Dedifferentiated amniotic fluid mesenchymal stem cell (primary cell): ENCODE measurements around the gene TOMM40.
A peak's percentile ranks its signal among the peaks of the same experiment; 100 is the strongest.
"Not testable (repeated sequence)": the region's sequence is repeated elsewhere in the genome, so short reads cannot be mapped to it uniquely, and the experiment has no call there.

Experiments used
- DNase-seq: peaks from one replicate; pipeline ENCODE4 v3.0.0-alpha.2; 2016; ENCODE audit errors: extremely low spot score

The TOMM40 gene

DNA sequence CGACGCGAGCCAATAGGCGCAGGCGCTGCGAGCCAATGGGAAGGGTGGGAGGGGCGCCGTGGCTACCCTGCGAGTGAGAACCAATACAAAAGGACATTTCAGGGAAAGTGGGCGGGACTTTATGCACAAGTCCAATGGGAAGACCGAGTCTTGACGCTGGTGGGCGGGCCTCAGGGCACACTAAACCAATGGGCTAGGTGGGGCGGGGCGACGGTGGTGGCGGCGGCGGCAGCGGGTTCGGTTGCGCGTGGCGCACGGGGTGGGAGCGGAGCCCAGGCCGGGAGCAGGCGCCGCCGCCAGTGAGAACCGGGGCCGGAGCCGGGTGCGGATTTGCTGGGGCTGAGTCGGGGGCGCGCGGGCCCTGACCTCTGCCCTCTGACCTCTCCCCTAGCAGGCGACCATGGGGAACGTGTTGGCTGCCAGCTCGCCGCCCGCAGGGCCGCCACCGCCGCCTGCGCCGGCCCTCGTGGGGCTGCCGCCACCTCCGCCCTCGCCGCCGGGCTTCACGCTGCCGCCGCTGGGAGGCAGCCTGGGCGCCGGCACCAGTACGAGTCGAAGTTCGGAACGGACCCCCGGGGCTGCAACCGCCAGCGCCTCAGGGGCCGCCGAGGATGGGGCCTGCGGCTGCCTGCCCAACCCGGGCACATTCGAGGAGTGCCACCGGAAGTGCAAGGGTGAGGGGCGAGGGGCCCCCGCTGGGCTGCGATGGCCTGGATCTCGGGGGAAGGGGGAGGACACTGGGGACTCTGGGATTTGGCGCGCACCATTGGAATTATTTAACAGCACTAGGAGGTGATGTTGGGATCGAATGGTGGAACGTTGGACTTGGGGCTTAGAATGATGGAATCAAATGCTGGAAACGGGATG, at the start of gene TOMM40:
Gene TOMM40 (plus strand): TSS at position 239 of the 867 bp plus-strand sequence. CDS start 162 bp downstream, at position 401.
- DNase-seq, result no peak

DNA sequence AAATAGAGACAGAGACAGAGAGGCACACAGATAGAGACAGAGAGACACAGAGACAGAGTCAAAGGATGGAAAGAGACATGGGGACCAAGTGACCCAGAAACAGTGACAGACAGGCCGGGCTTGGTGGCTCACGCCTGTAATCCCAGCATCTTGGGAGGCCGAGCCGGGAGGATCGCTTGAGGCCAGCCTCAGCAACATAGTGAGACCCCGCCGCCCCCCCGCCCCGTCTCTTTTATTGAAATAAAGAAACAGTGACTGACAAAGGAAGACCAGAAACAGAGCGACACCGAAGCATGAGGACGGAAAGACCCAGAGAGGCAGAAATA, 45.8 kb upstream of the TOMM40 start:
- no peak for DNase-seq

DNA sequence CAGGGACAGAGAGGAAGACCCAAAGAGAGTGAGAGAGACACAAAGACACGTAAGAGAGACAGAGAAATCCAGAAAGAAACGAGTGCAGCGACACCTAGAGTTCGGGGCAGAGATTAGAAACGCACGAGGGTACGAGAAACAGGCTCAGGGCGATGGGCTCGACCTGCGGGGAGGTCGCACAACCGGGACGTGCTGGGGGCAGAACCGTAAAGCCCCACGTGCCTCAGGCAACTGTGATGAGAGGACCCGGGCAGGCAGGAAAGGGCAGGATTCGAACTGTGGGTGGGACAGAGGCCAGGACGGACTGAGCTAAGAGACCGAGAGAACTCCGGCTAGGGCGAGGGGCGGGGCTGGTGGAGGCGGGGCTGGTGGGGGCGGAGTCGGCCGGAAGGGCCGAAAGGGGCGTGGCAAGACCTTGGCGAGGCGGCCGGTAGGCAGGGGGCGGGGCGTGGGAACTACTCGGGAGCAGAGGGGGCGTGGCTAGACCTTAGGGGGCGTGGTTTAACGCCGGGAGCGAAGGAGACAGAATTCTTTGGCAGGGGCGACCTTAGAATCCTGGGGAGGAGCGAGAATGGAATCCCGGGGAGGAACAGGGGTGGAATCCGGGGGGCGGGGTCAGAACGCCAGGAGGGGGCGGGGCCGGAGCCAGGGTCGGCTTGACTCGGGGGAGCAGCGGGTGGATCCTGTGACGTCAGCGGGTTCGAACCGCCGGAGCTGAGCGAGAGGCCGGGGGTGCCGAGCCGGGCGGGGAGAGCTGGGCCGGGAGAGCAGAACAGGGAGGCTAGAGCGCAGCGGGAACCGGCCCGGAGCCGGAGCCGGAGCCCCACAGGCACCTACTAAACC, 45.2 kb upstream of the TOMM40 start, which contains the start of gene NECTIN2:
Gene NECTIN2 (plus strand): TSS at position 686 of the 843 bp plus-strand sequence. CDS start 229 bp downstream, outside the sequence.
- DNase-seq, result peak; percentile 99

DNA sequence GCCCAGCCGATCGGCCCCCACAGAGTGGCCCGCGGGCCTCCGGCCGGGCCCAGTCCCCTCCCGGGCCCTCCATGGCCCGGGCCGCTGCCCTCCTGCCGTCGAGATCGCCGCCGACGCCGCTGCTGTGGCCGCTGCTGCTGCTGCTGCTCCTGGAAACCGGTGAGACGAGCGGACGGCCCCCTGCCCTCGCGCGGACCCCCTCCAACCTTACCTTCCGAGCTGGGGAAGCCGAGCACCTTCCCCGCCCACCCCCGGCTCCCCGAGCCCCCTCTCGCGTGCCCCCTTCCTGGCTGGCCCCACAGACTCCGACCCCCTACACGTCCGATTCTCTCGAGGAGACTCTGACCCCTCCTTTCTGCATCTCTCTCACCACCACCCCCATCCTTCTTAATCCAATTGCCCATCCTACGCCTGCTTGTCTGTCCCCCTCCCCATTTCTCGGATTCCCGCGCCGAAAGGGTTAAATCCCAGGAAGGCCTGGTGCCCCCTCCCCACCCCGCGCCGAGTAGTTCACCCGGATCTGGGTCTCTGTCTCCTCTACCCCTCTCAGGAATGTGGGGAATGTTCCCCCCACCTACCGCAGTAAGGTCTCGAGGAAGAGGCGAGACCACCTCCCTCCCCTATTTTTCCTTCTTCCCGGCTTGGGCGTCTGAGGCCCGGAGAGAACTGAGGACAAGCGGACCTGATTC, 44.5 kb upstream of the TOMM40 start:
- DNase-seq, result no peak

DNA sequence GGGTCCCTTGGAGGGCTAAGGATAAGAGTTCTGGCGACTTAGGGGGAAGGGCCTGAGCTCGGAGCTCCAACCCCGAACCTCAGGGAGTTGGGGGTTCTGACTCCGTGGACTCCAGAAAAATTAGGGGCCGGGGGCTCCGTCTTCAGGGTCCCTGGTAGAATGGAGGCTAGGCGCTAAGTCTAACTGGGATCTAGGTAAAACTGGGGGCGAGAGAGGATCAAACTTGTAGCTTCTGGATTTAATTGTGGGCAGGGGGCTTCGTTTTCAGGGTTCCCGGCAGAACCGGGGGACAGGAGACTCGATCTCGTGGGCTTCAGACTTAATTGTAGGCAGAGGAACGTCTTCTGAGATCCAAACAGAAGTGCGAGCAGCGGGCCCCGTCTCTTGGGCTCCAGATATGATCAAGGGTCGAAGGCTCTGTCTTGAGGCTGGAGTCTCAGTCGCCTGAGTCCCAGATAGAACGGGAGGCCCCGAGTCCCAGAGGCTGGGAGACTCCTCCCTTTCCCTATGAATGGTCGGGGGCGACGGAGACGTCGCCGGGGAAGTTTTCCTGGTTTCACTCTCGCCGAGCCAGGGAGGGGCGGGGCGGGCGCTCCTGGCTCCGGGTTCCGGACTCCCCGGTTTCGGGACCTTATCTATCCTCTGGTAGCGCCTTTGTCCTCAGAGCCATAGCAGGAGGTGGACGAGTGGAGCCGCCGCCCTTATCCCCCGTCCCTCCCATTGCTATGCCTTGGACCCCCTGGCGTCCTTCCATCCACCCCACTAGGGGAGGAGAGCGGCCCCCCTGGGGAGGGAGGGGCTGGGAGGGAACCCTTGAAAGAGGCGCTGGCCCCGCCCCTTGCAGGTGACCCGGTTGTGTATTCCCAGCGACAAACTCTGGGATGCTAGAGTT, 43.7 kb upstream of the TOMM40 start:
- peak; percentile 48 for DNase-seq

DNA sequence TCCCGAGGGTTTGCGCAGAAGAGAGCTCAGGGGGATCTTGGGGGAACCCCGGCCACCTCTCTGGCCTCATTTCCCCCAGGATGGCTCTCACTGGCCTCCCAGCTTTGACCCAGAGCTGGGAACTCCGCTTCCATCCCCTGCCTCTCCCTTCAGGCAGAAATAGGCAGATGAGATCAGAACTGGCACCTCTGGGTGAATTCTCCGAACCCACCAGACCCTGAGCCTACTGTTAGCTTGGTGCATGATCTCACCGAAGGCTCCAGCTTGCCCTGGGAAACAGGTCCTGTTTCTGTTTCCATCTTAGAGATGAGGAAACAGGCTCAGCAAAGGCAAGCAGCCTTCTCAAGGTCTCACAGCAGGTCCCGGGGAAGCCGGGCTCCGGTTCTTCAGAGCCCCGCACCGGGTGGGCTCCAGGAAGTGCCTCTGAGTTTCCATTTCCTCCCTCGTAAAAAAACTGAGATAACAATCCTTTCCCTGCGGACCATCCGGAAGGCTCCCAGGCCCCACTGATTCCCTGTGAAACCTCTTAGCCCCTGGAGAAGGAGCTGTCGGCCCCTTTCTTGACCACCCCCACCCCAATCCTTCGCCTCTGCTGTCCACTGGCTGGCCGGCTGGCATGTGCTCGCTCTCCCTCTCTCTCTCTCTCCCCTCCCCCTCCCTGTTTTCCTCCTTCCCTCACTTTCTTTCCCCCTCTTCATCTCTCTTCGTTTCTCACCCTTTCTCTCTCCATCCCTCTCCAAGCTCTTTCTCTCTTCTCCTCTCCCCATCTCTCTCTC, 42.8 kb upstream of the TOMM40 start:
- peak; percentile 52 for DNase-seq

DNA sequence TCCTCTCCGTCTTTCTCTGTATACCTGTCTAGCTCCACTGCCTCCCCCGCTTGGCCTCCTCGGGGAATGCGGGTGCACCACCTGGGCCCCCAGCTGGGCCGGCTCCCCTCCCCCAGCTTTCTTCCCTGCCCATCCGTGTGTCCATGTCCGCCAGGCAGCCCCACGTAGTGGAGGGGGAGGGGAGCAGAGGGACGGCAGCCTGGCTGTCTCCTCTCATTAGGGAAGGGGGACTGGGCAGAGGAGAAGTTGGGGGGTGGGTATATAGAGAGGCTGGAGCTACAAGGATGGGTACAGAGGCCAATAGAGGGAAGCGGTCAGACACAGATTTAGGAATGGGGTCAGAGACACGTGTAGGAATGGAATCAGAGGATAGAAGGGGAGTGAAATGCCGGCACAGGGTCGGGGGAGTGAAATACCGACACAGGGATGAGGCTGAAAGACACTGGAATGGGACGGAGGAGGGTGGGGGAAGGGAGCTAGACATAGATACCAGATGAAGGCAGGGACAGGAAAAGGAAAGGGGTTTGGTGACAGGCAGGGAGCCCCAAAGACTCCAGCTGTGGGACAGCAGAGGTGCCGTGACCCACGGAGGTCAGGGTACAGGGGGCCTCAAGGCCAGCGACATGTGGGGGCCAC, 42.1 kb upstream of the TOMM40 start:
- DNase-seq, result no peak

DNA sequence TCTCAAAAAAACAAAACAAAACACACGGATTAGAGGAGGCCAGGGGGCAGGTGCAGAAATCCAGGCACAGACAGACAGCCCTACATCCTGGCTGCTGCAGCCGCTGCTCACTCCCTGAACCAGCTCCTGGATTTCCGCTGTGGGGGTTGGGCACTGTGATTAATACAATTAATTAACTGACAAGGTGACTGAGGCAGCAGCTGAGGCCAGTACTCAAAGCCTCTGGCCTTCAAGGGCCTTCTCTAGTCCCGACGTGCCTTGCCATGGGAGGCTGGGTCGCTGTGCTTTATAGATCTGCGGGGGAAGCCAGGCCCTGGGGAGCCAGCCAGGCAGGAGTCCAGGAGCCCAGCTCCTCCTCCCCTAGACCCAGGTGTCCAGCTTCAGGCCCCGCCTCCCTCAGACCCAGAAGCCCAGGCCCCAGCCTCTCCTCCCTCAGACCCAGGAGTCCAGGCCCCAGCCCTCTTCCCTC, 40.4 kb upstream of the TOMM40 start:
- DNase-seq, result no peak

DNA sequence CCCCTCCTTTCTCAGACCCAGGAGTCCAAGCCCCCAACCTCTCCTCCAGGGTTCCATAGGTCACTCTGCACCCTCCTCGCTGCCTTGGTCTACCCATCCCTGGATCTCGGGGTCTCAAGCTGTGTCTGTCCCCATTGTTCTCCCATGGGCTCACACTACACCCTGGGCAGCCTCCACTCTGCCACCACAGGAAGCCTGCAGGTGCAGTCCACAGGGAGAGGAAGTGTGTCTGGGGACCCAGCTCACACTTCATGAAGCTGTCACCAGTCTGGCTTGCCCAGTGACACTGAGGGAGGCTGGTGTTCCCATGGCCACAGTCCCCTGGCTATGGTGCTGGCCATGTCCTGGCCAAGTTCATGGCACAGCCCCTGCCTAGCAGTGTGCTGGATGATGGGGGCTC, 39.6 kb upstream of the TOMM40 start:
- no peak for DNase-seq

DNA sequence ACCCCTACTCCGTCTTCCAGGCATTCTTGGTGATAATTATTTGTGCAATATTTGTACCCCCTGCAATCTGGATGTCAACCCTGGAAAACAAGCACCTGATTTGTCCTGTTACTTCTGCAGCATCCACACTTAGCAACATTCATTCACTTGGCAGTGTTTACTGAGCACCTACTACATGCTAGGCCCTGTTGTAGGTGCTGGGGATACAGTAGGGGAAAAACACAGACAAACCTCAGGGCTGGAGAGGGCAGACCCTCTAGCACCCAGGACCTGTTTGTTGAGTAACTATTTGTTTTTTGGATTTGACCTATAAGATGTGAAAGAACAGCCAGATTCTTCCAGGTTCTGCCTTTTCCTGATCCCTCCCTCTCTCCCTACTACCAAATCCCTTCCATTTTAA, 35.4 kb upstream of the TOMM40 start:
- no peak for DNase-seq

DNA sequence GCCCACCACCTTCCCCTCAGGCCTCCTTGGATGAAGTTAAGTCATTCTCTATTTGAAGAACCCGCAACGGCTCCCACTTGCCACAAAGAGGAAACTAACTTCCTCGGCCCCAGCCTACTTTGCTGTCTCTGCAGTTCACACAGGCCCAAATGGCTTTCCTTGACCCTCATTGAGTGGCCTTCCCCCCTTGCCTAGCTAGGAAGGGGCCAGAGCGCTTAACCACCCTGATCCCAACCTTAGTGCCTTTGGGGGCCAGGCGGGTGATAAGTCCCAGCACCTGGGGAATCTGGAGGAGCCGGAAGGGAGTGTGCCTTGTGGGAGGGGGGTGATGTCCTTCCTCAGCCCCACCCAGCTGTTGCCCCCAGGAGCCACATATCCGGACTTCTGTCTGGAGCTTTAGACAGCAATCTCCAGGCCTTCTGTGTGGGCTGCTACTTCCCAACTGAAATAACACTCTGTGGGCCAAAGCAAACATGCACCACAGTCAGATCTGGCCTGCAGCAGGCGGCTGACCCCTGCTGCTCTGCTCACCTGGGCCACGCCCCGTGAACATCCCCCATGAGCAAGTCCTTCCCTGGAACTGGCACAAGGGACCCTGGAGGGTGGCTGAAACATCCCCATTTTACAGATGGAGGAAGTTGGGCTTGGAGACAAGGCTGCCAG, 34.5 kb upstream of the TOMM40 start:
- no peak for DNase-seq

DNA sequence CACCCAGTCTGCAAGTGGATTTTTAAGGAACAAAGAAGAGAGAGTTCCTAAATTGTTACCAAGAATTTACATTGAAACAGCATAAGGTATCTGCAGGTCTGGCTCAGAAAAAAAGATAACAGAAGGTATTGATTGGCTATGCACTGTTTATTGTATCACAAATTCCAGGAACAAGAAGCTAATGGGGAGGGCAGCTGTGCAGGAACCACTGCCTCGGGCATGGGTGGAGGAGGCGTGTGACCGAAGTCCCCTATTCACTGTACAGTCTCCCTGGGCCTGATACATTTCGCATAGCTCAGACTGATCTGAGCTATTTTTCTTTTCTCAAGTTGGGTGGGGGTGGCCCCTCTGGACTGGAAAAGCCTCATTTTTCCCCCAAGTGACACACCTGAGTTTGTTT, 33.2 kb upstream of the TOMM40 start:
- no peak for DNase-seq

DNA sequence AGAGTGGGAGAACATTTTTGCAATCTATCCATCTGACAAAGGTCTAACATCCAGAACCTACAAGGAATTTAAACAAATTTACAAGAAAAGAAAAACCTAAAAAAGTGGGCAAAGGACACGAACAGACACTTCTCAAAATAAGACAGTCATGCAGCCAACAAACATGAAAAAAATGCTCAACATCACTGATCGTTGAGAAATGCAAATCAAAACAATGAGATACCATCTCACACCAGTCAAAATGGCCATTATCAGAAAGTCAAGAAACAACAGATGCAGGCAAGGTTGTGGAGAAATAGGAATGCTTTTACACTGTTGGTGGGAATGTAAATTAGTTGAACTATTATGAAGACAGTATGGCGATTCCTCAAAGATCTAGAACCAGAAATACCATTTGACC, 29.5 kb upstream of the TOMM40 start:
- not testable (repeated sequence) for DNase-seq

DNA sequence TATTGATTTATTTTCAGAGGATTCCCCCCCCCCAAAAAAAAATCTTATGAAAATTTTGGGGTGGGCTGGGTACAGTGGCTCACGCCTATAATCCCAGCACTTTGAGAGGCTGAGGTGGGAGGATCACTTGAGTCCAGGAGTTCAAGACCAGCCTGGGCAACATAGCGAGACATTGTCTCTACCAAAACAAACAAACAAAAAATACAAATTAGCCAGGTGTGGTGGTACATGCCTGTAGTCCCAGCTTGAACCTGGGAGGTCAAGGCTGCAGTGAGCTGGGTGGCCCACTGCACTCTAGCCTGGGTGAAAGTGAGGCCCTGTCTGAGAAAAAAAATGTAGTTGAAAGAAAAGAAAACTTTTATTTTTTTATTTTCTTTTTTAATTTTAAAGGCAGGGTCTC, 27.1 kb upstream of the TOMM40 start:
- DNase-seq, result no peak

DNA sequence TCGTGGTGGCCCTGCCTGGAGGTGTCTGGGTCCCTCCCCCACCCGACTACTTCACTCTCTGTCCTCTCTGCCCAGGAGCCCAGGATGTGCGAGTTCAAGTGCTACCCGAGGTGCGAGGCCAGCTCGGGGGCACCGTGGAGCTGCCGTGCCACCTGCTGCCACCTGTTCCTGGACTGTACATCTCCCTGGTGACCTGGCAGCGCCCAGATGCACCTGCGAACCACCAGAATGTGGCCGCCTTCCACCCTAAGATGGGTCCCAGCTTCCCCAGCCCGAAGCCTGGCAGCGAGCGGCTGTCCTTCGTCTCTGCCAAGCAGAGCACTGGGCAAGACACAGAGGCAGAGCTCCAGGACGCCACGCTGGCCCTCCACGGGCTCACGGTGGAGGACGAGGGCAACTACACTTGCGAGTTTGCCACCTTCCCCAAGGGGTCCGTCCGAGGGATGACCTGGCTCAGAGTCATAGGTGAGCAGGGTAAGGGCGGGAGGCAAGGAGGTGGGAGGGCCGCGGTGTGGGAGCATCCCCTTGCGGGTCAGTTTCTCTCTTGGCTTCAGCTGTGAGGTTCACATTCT, 25.8 kb upstream of the TOMM40 start:
- DNase-seq, result no peak

DNA sequence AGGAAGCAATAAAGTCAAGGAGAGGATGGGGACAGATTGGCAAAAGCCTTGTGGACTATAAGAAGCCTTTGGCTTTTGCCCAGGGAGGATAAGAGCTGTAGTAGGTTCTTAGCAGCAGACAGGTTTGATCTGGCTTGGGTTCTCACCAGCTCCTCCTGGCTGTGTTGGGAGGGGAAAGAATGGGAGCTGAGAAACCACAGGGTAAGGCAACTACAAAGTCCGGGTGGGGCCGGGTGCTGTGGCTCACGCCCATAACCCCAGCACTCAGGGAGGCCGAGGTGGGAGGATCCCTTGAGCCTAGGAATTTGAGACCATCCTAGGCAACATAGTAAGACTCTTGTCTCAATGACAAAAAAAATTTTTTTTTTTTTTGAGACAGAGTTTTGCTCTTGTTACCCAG, 24.4 kb upstream of the TOMM40 start:
- no peak for DNase-seq

DNA sequence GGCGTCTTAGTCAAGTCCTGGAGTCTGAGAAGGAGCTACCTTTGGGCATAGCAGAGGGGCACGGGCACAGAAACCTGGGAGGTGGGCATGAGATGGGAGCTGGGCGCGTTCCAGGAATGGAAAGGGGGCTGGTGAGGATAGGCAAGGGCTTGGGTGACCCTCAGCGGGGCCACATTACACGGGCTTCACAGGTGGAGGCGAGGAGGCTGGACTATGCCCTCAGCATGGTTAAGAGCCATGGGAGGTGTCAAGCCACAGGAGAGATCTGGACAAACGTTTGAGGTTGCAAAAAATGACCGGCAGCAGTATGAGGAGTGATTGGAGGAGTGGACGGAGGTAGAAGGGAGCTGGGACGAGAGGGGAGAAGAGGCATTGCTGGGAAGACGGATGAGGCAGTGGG, 23.5 kb upstream of the TOMM40 start:
- no peak for DNase-seq

DNA sequence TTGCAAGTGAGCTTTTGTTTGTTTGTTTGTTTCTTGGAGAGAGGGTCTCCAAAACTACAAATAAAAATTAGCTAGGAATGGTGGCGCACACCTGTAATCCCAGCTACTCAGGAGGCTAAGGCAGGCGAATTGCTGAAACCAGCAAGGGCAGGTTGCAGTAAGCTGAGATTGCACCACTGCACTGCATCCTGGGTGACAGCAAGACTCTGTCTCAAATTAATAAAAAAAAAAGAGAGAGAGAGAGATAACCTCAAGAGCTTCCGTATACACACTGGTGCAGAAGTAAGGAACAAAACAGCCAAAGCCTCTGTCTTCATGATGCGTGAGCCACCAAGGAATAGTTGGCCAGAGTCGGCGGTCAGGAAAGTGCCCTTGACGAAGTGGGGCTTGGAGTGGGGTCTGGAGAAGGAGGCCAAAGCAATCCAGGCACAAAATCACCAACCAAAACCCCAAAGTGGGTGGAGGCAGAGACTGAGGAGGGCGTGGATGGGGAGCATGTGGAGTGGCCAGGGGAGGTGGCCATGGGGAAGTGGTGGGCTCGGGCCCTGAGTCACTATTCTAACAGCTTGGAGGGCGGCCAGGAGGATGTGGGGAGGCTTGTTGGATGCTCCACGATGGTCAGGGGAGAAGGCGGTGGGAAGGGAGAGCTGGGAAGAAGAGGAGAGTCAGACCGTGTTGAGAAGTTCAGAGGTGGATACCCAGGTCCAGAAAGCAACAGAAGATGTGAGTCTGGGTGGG, 21.2 kb upstream of the TOMM40 start:
- no peak for DNase-seq
